Panc1 (cell line): ENCODE data around the gene NOP58. TPM values are rescaled to one million over a fixed set of nuclear protein-coding genes. Genes with fewer than 3 reads are reported as not detected.
A peak's percentile ranks its signal among the peaks of the same experiment; 100 is the strongest.

Source experiments
- ATAC-seq: fragments of 200-7000 bp; cut with Tn5 transposase; 2 replicates; pipeline ENCODE4 v1.9.1; 2020; ENCODE audit warnings: mild to moderate bottlenecking, moderate library complexity
- BruUV-seq: library from RNA; stranded (reverse); fragments of 400-500 nt; replicated peaks from 2 replicates; lab custom pipeline; 2021; lab: Mats Ljungman, UMichigan
- CTCF ChIA-PET: fragments of 300-600 bp; sonication (Branson Sonifier 250); formaldehyde crosslinking; loops from one replicate; lab custom pipeline; 2022; ENCODE audit warnings: antibody characterized with exemption; lab: Charles Lee
- POLR2A ChIA-PET: fragments of 300-600 bp; sonication (Branson Sonifier 250); formaldehyde crosslinking; loops from one replicate; lab custom pipeline; 2022; ENCODE audit warnings: antibody characterized with exemption; lab: Charles Lee
- DNase-seq: peaks from one replicate; pipeline ENCODE4 v3.0.0-alpha.2; 2010; ENCODE audit warnings: low read depth, low spot score
- H3K27ac ChIP-seq: 2 replicates; pipeline ENCODE4 v1.5.1; 2011; ENCODE audit warnings: mild to moderate bottlenecking, low read length, inconsistent platforms
- H3K27me3 ChIP-seq: fragments of 200-500 bp; sonication (Bioruptor generic); 2 replicates; pipeline ENCODE4 v1.6.0; 2014; ENCODE audit warnings: low read length, inconsistent platforms; ENCODE audit not compliant: control insufficient read depth, insufficient read depth
- H3K36me3 ChIP-seq: fragments of 200-500 bp; sonication (Bioruptor generic); 2 replicates; pipeline ENCODE4 v1.5.1; 2014; ENCODE audit warnings: inconsistent platforms, mild to moderate bottlenecking, low read length, moderate library complexity; ENCODE audit not compliant: control insufficient read depth, insufficient read depth
- H3K4me1 ChIP-seq: 2 replicates; pipeline ENCODE4 v1.5.1; 2011; ENCODE audit warnings: inconsistent platforms, mild to moderate bottlenecking, low read length, moderate library complexity; ENCODE audit not compliant: control insufficient read depth, insufficient read depth
- H3K4me3 ChIP-seq, 2 experiments: 2 replicates each; pipeline ENCODE4 v1.5.1; 2011 to 2012; ENCODE audit warnings: low read depth in 2 of 2, low read length in 2 of 2, mild to moderate bottlenecking in 2 of 2, inconsistent platforms in 1 of 2, moderate library complexity in 1 of 2
- H3K9me3 ChIP-seq: fragments of 200-500 bp; sonication (Bioruptor generic); 2 replicates; pipeline ENCODE4 v1.5.1; 2014; ENCODE audit warnings: low read depth, mild to moderate bottlenecking, inconsistent platforms, low read length, moderate library complexity; ENCODE audit not compliant: control insufficient read depth, insufficient read depth
- CTCF ChIP-seq: fragments of 450-650 bp; IDR thresholded peaks from 2 replicates; pipeline ENCODE4 v1.5.1; 2017; ENCODE audit warnings: mild to moderate bottlenecking
- POLR2AphosphoS5 ChIP-seq: IDR thresholded peaks from 2 replicates; pipeline ENCODE4 v1.6.1; 2012; ENCODE audit warnings: mild to moderate bottlenecking, low read depth, low read length, moderate library complexity
- REST ChIP-seq, 2 experiments: IDR thresholded peaks; 2 replicates each; pipeline ENCODE4 v1.6.1; 2011 to 2012; ENCODE audit warnings: low read depth in 2 of 2, control low read depth in 1 of 2, low read length in 1 of 2, mild to moderate bottlenecking in 1 of 2, moderate library complexity in 1 of 2; ENCODE audit not compliant: insufficient read depth in 1 of 2
- SIN3A ChIP-seq: IDR thresholded peaks from 2 replicates; pipeline ENCODE4 v1.6.1; 2012; ENCODE audit warnings: low read depth, mild to moderate bottlenecking, low read length, moderate library complexity, borderline replicate concordance; ENCODE audit not compliant: insufficient read depth
- TCF7L2 ChIP-seq: IDR thresholded peaks from 2 replicates; pipeline ENCODE4 v1.6.1; 2011; ENCODE audit warnings: mild to moderate bottlenecking, low read depth, low read length, inconsistent platforms
- in situ Hi-C: cut with HindIII; loops from 2 replicates; pipeline ENCODE4 v1.10.0; 2016; ENCODE audit warnings: low sequenced_read_pairs, low pct_unique_long_range_greater_than_20kb
- intact Hi-C: fragments of 100-400 bp; cut with micrococcal nuclease; formaldehyde crosslinking; loops from one replicate; pipeline ENCODE4 v1.10.0; 2022; ENCODE audit not compliant: unreplicated experiment
- total RNA-seq: library from RNA; stranded (reverse); gene quantifications from one replicate; pipeline ENCODE4 v1.2.1, GENCODE V29; 2021; ENCODE audit not compliant: unreplicated experiment

Gene NOP58
- total RNA-seq, 1 experiment from 2014 or later = 119 TPM

- H3K4me1 ChIP-seq = 0 out of 2 replicates have a peak, but pooled peaks cover 4% of the 10 kb centered on the region
- ATAC-seq (no peak), DNase-seq (no peak)
- POLR2A ChIA-PET = no interaction called here
- in situ Hi-C loops (no loop called here), intact Hi-C loops (no loop called here)
- no peak overlapping the region for H3K4me3 ChIP-seq
- TF ChIP-seq SIN3A (no peak), REST (IDR thresholded peaks at IDR 0.05; ENCODE audit: insufficient read depth in 1 of 2, low read depth in 2 of 2, low read length in 1 of 2) (no peak), TCF7L2 (no peak), CTCF (no peak), POLR2AphosphoS5 (no peak)
- no peaks in the 10 kb centered on the region for H3K9me3 ChIP-seq
- BruUV-seq = no TSS peak
- no peaks in the 10 kb centered on the region; the same call in 1 of the 2 replicates for H3K36me3 ChIP-seq
- CTCF ChIA-PET = interaction anchor here (0.6 kb wide), 1 partner anchor 32 kb away, joined by 11 read pairs; no protein-coding TSS in a partner anchor
- no peaks in the 10 kb centered on the region for H3K27me3 ChIP-seq
- no peak overlapping the region for H3K27ac ChIP-seq
Observed at GRCh38 chr2:202261531-202261930, 4.0 kb upstream of the NOP58 start.

GRCh38 chr2:202267495-202267894 lies 1.9 kb downstream of the NOP58 start:
- H3K27me3 ChIP-seq = no peaks in the 10 kb centered on the region
- in situ Hi-C loops = no loop called here
- H3K27ac ChIP-seq = peak overlapping the region; percentile 97
- no peaks in the 10 kb centered on the region; the same call in 1 of the 2 replicates for H3K36me3 ChIP-seq
- intact Hi-C loops = no loop called here
- ATAC-seq (no peak), DNase-seq (no peak)
- peak overlapping the region; percentile 95 to 100 for H3K4me3 ChIP-seq
- no peaks in the 10 kb centered on the region for H3K9me3 ChIP-seq
- CTCF ChIA-PET = interaction anchor here (0.6 kb wide), 1 partner anchor 18 kb away, joined by 3 read pairs; no protein-coding TSS in a partner anchor
- 0 out of 2 replicates have a peak, but pooled peaks have one; percentile 10 for TF ChIP-seq SIN3A
- no peak for TF ChIP-seq TCF7L2
- no TSS peak for BruUV-seq
- peaks cover 32% of the 10 kb centered on the region for H3K4me1 ChIP-seq
- POLR2A ChIA-PET = interaction anchor here (0.6 kb wide), 1 partner anchor 16 kb away, joined by 3 read pairs; no protein-coding TSS in a partner anchor

DNA sequence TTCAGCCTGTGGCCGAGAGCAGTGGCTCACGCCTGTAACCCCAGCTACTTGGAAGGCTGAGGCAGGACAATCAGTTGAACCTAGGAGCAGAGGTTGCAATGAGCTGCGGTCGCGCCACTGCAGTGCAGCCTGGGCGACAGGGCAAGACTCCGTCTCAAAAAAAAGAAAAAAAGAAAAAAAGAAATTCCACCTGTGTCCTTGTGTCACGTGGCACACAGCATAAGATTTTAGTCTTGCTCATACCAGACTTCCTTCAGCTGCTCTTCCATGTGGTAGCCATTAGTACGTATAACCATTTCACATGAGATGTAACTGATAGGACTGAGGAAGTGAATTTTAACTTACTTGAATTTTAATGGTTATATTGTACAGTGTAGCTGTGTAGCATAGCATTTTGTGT lies 4.0 kb downstream of the NOP58 start:
- Histone ChIP-seq H3K36me3 (no peaks in the 10 kb centered on the region; the same call in 1 of the 2 replicates), H3K4me3 (peak overlapping the region in 1 of 2 experiments; percentile 100; a peak in 3 of 4 replicates), H3K9me3 (no peaks in the 10 kb centered on the region), H3K27ac (peak overlapping the region; percentile 20), H3K27me3 (no peaks in the 10 kb centered on the region), H3K4me1 (peaks cover 32% of the 10 kb centered on the region)
- ChIA-PET POLR2A (interaction anchor here (0.9 kb wide), 1 partner anchor 1037 kb away, joined by 4 read pairs; no protein-coding TSS in a partner anchor), CTCF (no interaction called here)
- ATAC-seq (no peak), DNase-seq (no peak)
- in situ Hi-C loops = no loop called here
- intact Hi-C loops = no loop called here
- BruUV-seq = no TSS peak
- no peak for TF ChIP-seq TCF7L2
- TF ChIP-seq POLR2AphosphoS5 = 0 out of 2 replicates have a peak, but pooled peaks have one; percentile 12
